GM12878 (cell line): ENCODE results near the gene WDR45B. TPM values are rescaled to one million over a fixed set of nuclear protein-coding genes. Genes with fewer than 3 reads are reported as not detected.

Experiments used
- ATAC-seq: fragments of 200-7000 bp; cut with Tn5 transposase; 3 replicates; pipeline ENCODE4 v1.9.1; 2020; ENCODE audit warnings: mild to moderate bottlenecking, moderate library complexity
- BruUV-seq: library from RNA; stranded (reverse); fragments of 400-500 nt; replicated peaks from 2 replicates; lab custom pipeline; 2021; lab: Mats Ljungman, UMichigan
- CTCF ChIA-PET: fragments of 300-600 bp; sonication (Branson Sonifier 250); formaldehyde crosslinking; extraction: SDS; loops from one replicate; lab custom pipeline; 2021; ENCODE audit warnings: inconsistent platforms; lab: Yijun Ruan, JAX
- POLR2A ChIA-PET: fragments of 350-600 bp; formaldehyde crosslinking; extraction: SDS; loops from one replicate; lab custom pipeline; 2021; ENCODE audit warnings: inconsistent platforms; lab: Charles Lee
- RAD21 ChIA-PET: fragments of 300-600 bp; sonication (Branson Sonifier 250); formaldehyde crosslinking; loops from one replicate; lab custom pipeline; 2023; ENCODE audit warnings: antibody characterized with exemption; ENCODE audit not compliant: unreplicated experiment; lab: Charles Lee
- SMC1A ChIA-PET: fragments of 300-600 bp; sonication (Branson Sonifier 250); formaldehyde crosslinking; loops from one replicate; lab custom pipeline; 2023; ENCODE audit not compliant: unreplicated experiment, uncharacterized antibody; lab: Charles Lee
- DNase-seq: peaks from one replicate; pipeline ENCODE4 v3.0.0-alpha.2; 2011; ENCODE audit warnings: low read depth, low spot score
- FAIRE-seq: peaks from 3 replicates; lab custom pipeline; 2011; peaks lifted over from hg19 to GRCh38; lab: Jason Lieb, UNC
- H2AFZ ChIP-seq: 2 replicates; pipeline ENCODE4 v1.6.0; 2011; ENCODE audit warnings: low read depth, low read length, control low read depth; ENCODE audit not compliant: control insufficient read depth
- H3K27ac ChIP-seq: 2 replicates; pipeline ENCODE4 v1.5.1; 2011; ENCODE audit warnings: control low read depth; ENCODE audit not compliant: control insufficient read depth, insufficient read depth
- H3K27me3 ChIP-seq, 2 experiments: replicated peaks in 1 of 2; 2 replicates each; pipeline versions ENCODE4 v1.6.0 to v1.6.1; 2011; ENCODE audit warnings: low read length in 1 of 2; ENCODE audit not compliant: control insufficient read depth in 2 of 2, insufficient read depth in 2 of 2
- H3K36me3 ChIP-seq, 2 experiments: 2 replicates each; pipeline ENCODE4 v1.5.1; 2011; ENCODE audit warnings: low read length in 1 of 2; ENCODE audit not compliant: control insufficient read depth in 2 of 2, insufficient read depth in 2 of 2
- H3K4me1 ChIP-seq: 2 replicates; pipeline ENCODE4 v1.6.1; 2011; ENCODE audit warnings: mild to moderate bottlenecking, low read length, moderate library complexity, mixed read lengths; ENCODE audit not compliant: control insufficient read depth, insufficient read depth
- H3K4me2 ChIP-seq: 2 replicates; pipeline ENCODE4 v1.6.0; 2011; ENCODE audit warnings: control low read depth; ENCODE audit not compliant: control insufficient read depth, insufficient read depth
- H3K4me3 ChIP-seq: fragments of 200-600 bp; sonication (generic); 2 replicates; pipeline ENCODE4 v1.5.1; 2016
- H3K79me2 ChIP-seq: 2 replicates; pipeline ENCODE4 v1.6.0; 2011; ENCODE audit warnings: low read length; ENCODE audit not compliant: control insufficient read depth, insufficient read depth
- H3K9ac ChIP-seq: 2 replicates; pipeline ENCODE4 v1.8.0; 2011; ENCODE audit warnings: low read length, control low read depth, mixed read lengths; ENCODE audit not compliant: control insufficient read depth, insufficient read depth
- H3K9me3 ChIP-seq: replicated peaks from 3 replicates; pipeline ENCODE4 v1.5.1; 2011; ENCODE audit warnings: mild to moderate bottlenecking, low read length; ENCODE audit not compliant: control insufficient read depth, insufficient read depth
- H4K20me1 ChIP-seq: 2 replicates; pipeline ENCODE4 v1.6.0; 2011; ENCODE audit not compliant: control insufficient read depth, insufficient read depth
- FOXK2 ChIP-seq: fragments of 450-650 bp; IDR thresholded peaks from 2 replicates; pipeline ENCODE4 v1.6.1; 2017; ENCODE audit warnings: mild to moderate bottlenecking, moderate library complexity
- FOXM1 ChIP-seq: IDR thresholded peaks from 2 replicates; pipeline ENCODE4 v1.6.1; 2012; ENCODE audit warnings: low read depth, mild to moderate bottlenecking, inconsistent platforms, low read length, moderate library complexity
- IRF4 ChIP-seq: IDR thresholded peaks from 2 replicates; pipeline ENCODE4 v1.6.1; 2011; ENCODE audit warnings: low read depth, low read length
- KLF5 ChIP-seq: fragments of 450-650 bp; IDR thresholded peaks from 2 replicates; pipeline ENCODE4 v1.6.1; 2014; ENCODE audit warnings: mild to moderate bottlenecking; ENCODE audit not compliant: partially characterized antibody
- NFIC ChIP-seq: IDR thresholded peaks from 2 replicates; pipeline ENCODE4 v1.6.1; 2012; ENCODE audit warnings: low read depth, mild to moderate bottlenecking, inconsistent platforms, low read length, moderate library complexity
- POLR2AphosphoS5 ChIP-seq: IDR thresholded peaks from 2 replicates; pipeline ENCODE4 v1.6.1; 2011; ENCODE audit warnings: mild to moderate bottlenecking, low read length, inconsistent platforms
- RAD21 ChIP-seq: IDR thresholded peaks from 2 replicates; pipeline ENCODE4 v1.6.1; 2011; ENCODE audit warnings: mild to moderate bottlenecking, low read depth, low read length, moderate library complexity; ENCODE audit not compliant: insufficient read depth
- SREBF1 ChIP-seq: IDR thresholded peaks from 2 replicates; pipeline ENCODE4 v1.6.1; 2012; ENCODE audit warnings: mild to moderate bottlenecking, low read length
- SUZ12 ChIP-seq: fragments of 200-600 bp; sonication (generic); IDR thresholded peaks from one replicate; pipeline ENCODE4 v1.6.1; 2018; ENCODE audit warnings: antibody characterized with exemption, mild to moderate bottlenecking; ENCODE audit not compliant: unreplicated experiment
- ZNF622 ChIP-seq: fragments of 450-650 bp; IDR thresholded peaks from 2 replicates; pipeline ENCODE4 v1.6.1; 2017; ENCODE audit warnings: mild to moderate bottlenecking, inconsistent platforms
- WGBS: methylation state at CpG from one replicate; pipeline ENCODE4 v1.1.6; 2016; ENCODE audit warnings: low lambda C conversion rate; ENCODE audit not compliant: insufficient replicate concordance, insufficient coverage; ENCODE audit errors: missing lambda C conversion rate; 5-methylcytosine and 5-hydroxymethylcytosine counted together
- in situ Hi-C: fragments of 300-500 bp; cut with MboI; formaldehyde crosslinking; loops from 9 replicates; pipeline ENCODE4 v1.14.3; 2018; ENCODE audit warnings: mixed read lengths
- intact Hi-C: fragments of 100-400 bp; cut with micrococcal nuclease; formaldehyde crosslinking; loops from one replicate; pipeline ENCODE4 v1.14.2; 2022; ENCODE audit not compliant: unreplicated experiment
- polyA plus RNA-seq, 11 experiments: library from polyadenylated mRNA; depleted of rRNA in 4 of 11; unstranded in 6 of 11; stranded (reverse) in 5 of 11; fragments of >200 nt; fragmentation: Nextera tagmentation in 4 of 11; fragmentation: Illumina TruSeq in 1 of 11; extraction: Ambion mirVana in 4 of 11; extraction: Trizol in 1 of 11; gene quantifications; 1 replicate in 1 of 11; 2 replicates in 10 of 11; pipeline versions ENCODE4 v1.2.1 to v1.2.3, GENCODE V29; 2011 to 2016; ENCODE audit warnings: inconsistent platforms in 2 of 11, missing spikeins in 2 of 11, low read depth in 1 of 11
- total RNA-seq, 4 experiments: library from RNA; depleted of rRNA in 3 of 4; stranded (reverse); fragments of >200 nt in 3 of 4; fragmentation: Illumina TruSeq in 1 of 4; extraction: Trizol in 1 of 4; gene quantifications; 2 replicates each; pipeline versions ENCODE4 v1.2.1 to v1.2.3, GENCODE V29; 2013 to 2021
- TF ChIP-seq, protein P1 (sequence below): fragments of 450-650 bp; IDR thresholded peaks from 2 replicates; pipeline ENCODE4 v1.6.1; 2017; ENCODE audit warnings: mild to moderate bottlenecking, moderate library complexity
- TF ChIP-seq, protein P2 (sequence below): fragments of 450-650 bp; IDR thresholded peaks from 2 replicates; pipeline ENCODE4 v1.6.1; 2017; ENCODE audit warnings: mild to moderate bottlenecking
- TF ChIP-seq, protein P3 (sequence below), 3 experiments: IDR thresholded peaks in 2 of 3; conservative IDR thresholded peaks in 1 of 3; 2 replicates each; pipeline ENCODE4 v1.5.1; 2011; ENCODE audit warnings: low read depth in 3 of 3, low read length in 3 of 3, mild to moderate bottlenecking in 3 of 3, control low read depth in 2 of 3, moderate library complexity in 2 of 3, inconsistent platforms in 1 of 3, mixed read lengths in 1 of 3; ENCODE audit not compliant: control insufficient read depth in 2 of 3, insufficient read depth in 1 of 3; ENCODE audit errors: extremely low read depth in 1 of 3

WDR45B gene
- total and polyA plus RNA-seq, 10 of the 15 experiments (the other 5 are each of a cell fraction or from before 2014, with no cell fraction given) = 1.0 to 73.7 (median 26.6) TPM

DNA sequence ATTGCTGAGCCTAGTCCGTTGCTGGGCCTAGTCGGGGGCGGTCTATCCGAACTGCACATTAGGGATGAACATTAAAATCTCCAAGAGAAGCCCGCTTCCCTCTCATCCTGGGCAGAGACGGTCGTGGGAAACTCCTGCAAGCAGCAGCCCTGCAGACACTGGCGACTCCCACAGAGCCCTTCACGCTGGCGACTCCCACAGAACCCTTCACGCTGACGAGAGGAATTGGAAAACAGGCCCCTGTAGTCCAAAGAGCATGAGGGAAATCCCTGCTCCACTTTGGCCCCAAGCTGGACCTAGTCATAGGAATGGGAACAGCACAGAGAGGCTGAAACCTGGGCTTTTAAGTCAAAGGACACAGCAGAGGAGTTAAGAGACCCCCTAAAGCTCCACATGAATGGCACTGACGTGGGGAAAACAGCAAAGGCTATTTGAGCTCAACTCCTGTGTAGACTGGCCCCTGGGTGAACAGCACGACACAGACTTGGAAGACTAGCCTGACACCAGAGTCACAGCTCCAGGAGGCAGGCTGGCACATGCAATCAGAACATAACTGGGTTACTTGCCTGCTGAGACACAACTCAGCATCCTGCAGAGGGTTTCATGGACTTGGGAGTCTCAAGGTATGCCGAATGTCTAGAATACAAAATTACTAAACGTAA lies 42.2 kb downstream of the WDR45B start (continued):
- TF ChIP-seq, protein P1, sequence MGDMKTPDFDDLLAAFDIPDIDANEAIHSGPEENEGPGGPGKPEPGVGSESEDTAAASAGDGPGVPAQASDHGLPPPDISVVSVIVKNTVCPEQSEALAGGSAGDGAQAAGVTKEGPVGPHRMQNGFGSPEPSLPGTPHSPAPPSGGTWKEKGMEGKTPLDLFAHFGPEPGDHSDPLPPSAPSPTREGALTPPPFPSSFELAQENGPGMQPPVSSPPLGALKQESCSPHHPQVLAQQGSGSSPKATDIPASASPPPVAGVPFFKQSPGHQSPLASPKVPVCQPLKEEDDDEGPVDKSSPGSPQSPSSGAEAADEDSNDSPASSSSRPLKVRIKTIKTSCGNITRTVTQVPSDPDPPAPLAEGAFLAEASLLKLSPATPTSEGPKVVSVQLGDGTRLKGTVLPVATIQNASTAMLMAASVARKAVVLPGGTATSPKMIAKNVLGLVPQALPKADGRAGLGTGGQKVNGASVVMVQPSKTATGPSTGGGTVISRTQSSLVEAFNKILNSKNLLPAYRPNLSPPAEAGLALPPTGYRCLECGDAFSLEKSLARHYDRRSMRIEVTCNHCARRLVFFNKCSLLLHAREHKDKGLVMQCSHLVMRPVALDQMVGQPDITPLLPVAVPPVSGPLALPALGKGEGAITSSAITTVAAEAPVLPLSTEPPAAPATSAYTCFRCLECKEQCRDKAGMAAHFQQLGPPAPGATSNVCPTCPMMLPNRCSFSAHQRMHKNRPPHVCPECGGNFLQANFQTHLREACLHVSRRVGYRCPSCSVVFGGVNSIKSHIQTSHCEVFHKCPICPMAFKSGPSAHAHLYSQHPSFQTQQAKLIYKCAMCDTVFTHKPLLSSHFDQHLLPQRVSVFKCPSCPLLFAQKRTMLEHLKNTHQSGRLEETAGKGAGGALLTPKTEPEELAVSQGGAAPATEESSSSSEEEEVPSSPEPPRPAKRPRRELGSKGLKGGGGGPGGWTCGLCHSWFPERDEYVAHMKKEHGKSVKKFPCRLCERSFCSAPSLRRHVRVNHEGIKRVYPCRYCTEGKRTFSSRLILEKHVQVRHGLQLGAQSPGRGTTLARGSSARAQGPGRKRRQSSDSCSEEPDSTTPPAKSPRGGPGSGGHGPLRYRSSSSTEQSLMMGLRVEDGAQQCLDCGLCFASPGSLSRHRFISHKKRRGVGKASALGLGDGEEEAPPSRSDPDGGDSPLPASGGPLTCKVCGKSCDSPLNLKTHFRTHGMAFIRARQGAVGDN = no peak

DNA sequence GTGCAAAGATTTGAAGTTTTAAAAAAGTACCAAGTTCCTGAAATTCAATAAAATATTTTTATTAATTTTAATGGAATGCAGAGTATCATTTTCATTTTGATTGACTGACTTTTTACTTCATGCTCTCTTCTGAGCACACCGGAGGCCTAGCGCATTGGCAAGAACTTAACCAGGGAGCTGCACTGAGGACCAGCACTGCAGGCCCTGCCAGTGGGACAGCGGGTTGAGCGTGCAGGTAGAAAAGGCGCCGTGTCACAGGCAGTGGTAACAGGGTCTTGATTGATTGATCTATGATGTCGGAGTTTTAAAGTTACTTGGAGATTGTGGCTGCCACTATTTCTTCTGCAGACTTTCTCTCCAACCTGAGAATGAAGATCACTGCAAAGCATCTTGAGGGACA lies 43.7 kb downstream of the WDR45B start:
- Histone ChIP-seq H2AFZ (no peak overlapping the region), H3K36me3 (peaks cover 25 to 31% of the 10 kb centered on the region in 2 experiments), H3K27me3 (no peaks in the 10 kb centered on the region), H4K20me1 (peaks cover 3% of the 10 kb centered on the region; the same call in 1 of the 2 replicates), H3K4me1 (peaks cover 18% of the 10 kb centered on the region), H3K9me3 (no peaks in the 10 kb centered on the region), H3K79me2 (no peaks in the 10 kb centered on the region; the same call in 1 of the 2 replicates), H3K9ac (no peak overlapping the region), H3K4me2 (no peak overlapping the region), H3K4me3 (no peak overlapping the region), H3K27ac (no peak overlapping the region)
- no peak for DNase-seq
- WGBS = 98% methylated on average over 7 of the region's 7 CpGs
- SMC1A ChIA-PET = no interaction called here
- no TSS peak for BruUV-seq
- POLR2A ChIA-PET = no interaction called here
- RAD21 ChIA-PET = interaction anchor here (0.5 kb wide), 1 partner anchor 261 kb away, joined by 3 read pairs; no protein-coding TSS in a partner anchor
- in situ Hi-C loops = no loop called here
- CTCF ChIA-PET = no interaction called here
- no peak for FAIRE-seq
- no peak for ATAC-seq
- no peak for TF ChIP-seq RAD21
- no peak for TF ChIP-seq ZNF622
- TF ChIP-seq NFIC = no peak
- no peak for TF ChIP-seq IRF4
- TF ChIP-seq, protein P2, sequence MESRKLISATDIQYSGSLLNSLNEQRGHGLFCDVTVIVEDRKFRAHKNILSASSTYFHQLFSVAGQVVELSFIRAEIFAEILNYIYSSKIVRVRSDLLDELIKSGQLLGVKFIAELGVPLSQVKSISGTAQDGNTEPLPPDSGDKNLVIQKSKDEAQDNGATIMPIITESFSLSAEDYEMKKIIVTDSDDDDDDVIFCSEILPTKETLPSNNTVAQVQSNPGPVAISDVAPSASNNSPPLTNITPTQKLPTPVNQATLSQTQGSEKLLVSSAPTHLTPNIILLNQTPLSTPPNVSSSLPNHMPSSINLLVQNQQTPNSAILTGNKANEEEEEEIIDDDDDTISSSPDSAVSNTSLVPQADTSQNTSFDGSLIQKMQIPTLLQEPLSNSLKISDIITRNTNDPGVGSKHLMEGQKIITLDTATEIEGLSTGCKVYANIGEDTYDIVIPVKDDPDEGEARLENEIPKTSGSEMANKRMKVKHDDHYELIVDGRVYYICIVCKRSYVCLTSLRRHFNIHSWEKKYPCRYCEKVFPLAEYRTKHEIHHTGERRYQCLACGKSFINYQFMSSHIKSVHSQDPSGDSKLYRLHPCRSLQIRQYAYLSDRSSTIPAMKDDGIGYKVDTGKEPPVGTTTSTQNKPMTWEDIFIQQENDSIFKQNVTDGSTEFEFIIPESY = no peak
- no peak for TF ChIP-seq SREBF1
- no peak for TF ChIP-seq SUZ12
- no peak for TF ChIP-seq FOXM1
- TF ChIP-seq KLF5 = no peak
- no peak for TF ChIP-seq FOXK2
- TF ChIP-seq, protein P3, sequence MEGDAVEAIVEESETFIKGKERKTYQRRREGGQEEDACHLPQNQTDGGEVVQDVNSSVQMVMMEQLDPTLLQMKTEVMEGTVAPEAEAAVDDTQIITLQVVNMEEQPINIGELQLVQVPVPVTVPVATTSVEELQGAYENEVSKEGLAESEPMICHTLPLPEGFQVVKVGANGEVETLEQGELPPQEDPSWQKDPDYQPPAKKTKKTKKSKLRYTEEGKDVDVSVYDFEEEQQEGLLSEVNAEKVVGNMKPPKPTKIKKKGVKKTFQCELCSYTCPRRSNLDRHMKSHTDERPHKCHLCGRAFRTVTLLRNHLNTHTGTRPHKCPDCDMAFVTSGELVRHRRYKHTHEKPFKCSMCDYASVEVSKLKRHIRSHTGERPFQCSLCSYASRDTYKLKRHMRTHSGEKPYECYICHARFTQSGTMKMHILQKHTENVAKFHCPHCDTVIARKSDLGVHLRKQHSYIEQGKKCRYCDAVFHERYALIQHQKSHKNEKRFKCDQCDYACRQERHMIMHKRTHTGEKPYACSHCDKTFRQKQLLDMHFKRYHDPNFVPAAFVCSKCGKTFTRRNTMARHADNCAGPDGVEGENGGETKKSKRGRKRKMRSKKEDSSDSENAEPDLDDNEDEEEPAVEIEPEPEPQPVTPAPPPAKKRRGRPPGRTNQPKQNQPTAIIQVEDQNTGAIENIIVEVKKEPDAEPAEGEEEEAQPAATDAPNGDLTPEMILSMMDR (IDR thresholded peaks at IDR 0.05 in 2 of 3, conservative IDR thresholded peaks at IDR 0.05 in 1 of 3; ENCODE audit: control insufficient read depth in 2 of 3, extremely low read depth in 1 of 3, insufficient read depth in 1 of 3, low read depth in 3 of 3, low read length in 3 of 3) = no peak
- no peak for TF ChIP-seq POLR2AphosphoS5
- intact Hi-C loops = no loop called here
